Stimulated activated CD8-positive, alpha-beta memory T cell treated with anti-CD3 and anti-CD28 coated beads, Interleukin-12 subunit alpha, Interleukin-12 subunit beta, amount 100 ng/mL, for 24 hours (primary cell): ENCODE results near the gene YJEFN3.

Experiments used
- DNase-seq: peaks from one replicate; pipeline ENCODE4 v3.0.0-alpha.2; 2020; ENCODE audit errors: extremely low read depth

Gene YJEFN3

DNA sequence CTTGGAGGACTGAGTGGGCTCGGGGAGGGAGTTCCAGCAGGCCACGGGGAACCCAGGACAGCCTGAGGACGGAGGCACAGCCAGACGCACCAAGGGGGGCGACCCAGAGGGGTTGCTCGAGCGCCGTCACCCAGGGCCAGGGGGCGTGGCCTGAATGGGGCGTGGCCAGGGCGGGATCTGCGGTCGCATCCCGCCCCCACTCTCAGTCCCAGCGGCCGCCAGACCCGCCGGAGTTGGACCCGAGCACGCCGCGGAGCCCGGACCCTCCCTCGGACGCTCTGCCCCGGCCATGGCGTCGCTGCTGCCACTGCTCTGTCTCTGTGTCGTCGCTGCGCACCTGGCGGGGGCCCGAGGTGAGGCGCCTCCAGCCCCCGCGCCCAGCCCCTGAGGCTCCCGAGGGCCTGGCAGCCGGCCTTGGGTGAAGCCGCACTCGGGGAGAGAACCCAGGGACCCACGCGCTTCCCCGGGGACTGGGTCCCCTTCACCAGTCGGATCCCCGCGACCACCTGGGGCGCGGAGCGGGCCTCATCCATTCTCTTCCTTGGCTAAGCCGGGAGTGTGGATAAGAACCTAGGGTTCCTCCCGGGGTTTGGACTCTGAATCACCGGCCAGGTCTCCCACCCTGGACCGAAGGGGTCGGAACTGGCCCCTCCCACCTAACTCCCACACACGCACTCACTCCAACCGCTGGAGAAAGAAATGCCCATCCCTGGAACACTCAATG lies 9.5 kb downstream of the YJEFN3 start, which contains the start of gene CILP2:
Gene CILP2 (plus strand): TSS at position 205 of the 724 bp plus-strand sequence. CDS start 85 bp downstream, at position 290.
- DNase-seq: no peak

GRCh38 chr19:19538785-19539166 lies 10.1 kb downstream of the YJEFN3 start:
- no peak for DNase-seq

DNA sequence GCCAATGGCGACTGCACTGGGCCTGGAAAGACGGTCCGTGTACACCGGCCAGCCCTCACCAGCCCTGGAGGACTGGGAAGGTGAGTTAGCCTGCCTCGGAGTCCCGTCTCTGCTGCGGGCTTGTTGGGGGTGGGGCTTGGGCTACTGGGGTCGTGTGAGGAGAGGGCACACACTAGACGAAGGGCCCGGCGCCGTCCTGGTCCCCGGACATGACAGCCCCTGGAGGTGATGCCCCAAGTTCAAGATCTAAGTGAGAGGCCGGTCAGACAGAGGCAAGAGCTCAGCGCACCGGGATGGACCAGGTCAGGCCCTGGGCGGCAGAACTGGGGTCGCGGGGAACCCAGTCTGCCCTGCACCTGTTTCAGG lies 11.0 kb downstream of the YJEFN3 start:
- DNase-seq: no peak

DNA sequence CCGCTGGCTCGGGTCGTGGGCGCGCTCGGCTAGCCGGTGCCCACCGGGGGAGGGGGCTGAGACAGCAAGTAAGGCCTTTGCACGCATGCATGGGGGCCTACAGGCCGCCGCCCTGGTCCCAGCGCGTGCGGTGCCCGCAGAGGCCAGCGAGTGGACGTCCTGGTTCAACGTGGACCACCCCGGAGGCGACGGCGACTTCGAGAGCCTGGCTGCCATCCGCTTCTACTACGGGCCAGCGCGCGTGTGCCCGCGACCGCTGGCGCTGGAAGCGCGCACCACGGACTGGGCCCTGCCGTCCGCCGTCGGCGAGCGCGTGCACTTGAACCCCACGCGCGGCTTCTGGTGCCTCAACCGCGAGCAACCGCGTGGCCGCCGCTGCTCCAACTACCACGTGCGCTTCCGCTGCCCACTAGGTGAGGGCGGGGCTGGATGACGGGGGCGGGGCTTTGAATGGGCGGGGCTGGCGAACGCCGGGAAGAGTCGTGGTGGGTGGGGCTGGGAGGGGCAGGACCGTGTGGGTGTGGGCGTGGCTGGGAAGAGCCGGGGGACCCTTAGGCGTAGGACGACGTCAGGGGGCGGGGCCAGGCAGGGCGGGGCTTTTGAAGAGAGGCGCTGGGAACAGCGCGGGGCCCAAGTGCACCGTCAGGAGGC lies 11.5 kb downstream of the YJEFN3 start:
- DNase-seq: peak; percentile 49

- peak; percentile 51 for DNase-seq
These were observed 12.2 kb downstream of the YJEFN3 start for GRCh38 chr19:19540715-19541515.

DNA sequence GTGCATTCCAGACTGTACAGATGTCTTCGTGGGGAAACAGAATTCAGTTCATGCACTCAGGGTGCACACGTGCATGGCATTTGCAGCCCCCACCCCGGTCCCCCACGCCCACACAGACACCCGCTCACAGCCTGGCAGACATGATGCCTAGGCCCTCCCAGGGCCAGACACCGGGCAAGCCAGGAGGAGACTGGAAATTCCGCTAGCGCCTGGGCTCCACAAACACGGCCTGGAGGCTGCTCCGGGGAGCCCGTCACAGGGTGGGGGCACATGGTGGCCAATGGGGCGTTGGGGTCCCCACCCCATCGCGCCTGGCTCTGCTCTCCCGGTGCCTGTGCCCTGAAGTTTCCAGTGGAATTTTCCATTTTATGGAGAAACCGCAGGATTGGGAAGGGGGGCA lies 12.9 kb downstream of the YJEFN3 start:
- no peak for DNase-seq

DNA sequence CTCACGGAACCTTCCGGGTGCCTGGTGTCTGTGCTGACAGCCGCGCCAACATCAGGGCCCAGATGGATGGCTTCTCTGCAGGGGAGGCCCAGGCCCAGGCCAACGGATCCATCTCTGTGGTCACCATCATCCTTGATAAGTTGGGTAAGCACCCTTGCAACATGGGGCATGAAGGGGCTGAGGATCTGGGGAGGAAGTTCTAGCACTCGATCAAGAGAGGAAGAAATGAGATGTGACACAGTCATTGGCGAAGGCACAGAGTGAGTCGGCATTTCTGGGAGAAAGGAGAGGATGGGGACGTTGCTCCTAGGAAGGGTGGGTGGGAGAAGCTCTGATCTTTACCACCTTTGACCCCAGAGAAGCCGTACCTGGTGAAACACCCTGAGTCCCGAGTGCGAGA lies 13.8 kb downstream of the YJEFN3 start:
- no peak for DNase-seq

- no peak for DNase-seq
These were observed 14.4 kb downstream of the YJEFN3 start for GRCh38 chr19:19543101-19543500.

GRCh38 chr19:19543640-19544039 lies 14.9 kb downstream of the YJEFN3 start:
- DNase-seq: no peak

DNA sequence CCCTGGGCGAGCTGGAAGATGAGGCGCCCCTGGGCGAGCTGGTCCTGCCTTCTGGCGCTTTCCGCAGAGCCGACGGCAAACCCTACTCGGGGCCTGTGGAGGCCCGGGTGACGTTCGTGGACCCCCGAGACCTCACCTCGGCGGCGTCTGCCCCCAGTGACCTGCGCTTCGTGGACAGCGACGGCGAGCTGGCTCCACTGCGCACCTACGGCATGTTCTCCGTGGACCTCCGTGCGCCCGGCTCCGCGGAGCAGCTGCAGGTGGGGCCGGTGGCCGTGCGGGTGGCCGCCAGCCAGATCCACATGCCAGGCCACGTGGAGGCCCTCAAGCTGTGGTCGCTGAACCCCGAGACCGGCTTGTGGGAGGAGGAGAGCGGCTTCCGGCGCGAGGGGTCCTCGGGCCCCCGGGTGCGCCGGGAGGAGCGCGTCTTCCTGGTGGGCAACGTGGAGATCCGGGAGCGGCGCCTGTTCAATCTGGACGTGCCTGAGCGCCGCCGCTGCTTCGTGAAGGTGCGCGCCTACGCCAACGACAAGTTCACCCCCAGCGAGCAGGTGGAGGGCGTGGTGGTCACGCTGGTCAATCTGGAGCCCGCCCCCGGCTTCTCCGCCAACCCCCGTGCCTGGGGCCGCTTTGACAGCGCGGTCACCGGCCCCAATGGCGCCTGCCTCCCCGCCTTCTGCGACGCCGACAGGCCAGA lies 15.7 kb downstream of the YJEFN3 start:
- DNase-seq: no peak

DNA sequence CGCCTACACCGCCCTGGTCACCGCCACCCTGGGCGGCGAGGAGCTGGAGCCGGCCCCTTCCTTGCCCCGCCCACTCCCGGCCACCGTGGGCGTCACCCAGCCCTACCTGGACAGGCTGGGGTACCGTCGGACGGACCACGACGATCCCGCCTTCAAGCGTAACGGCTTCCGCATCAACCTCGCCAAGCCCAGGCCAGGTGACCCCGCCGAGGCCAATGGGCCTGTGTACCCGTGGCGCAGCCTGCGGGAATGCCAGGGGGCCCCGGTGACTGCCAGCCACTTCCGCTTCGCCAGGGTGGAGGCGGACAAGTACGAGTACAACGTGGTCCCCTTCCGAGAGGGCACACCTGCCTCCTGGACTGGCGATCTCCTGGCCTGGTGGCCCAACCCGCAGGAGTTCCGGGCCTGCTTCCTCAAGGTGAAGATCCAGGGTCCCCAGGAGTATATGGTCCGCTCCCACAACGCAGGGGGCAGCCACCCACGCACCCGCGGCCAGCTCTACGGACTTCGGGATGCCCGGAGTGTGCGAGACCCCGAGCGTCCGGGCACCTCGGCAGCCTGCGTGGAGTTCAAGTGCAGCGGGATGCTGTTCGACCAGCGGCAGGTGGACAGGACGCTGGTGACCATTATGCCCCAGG lies 16.4 kb downstream of the YJEFN3 start:
- no peak for DNase-seq

DNA sequence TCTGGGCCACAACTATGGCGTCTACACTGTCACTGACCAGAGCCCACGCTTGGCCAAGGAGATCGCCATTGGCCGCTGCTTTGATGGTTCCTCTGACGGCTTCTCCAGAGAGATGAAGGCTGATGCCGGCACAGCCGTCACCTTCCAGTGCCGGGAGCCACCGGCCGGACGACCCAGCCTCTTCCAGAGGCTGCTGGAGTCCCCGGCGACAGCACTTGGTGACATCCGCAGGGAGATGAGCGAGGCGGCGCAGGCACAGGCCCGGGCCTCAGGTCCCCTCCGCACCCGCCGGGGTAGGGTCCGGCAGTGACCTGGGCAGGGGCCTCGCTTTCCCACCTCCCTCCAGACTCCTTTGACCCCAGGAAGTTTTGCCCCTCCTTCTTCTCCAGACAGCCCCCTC lies 17.0 kb downstream of the YJEFN3 start:
- no peak for DNase-seq

DNA sequence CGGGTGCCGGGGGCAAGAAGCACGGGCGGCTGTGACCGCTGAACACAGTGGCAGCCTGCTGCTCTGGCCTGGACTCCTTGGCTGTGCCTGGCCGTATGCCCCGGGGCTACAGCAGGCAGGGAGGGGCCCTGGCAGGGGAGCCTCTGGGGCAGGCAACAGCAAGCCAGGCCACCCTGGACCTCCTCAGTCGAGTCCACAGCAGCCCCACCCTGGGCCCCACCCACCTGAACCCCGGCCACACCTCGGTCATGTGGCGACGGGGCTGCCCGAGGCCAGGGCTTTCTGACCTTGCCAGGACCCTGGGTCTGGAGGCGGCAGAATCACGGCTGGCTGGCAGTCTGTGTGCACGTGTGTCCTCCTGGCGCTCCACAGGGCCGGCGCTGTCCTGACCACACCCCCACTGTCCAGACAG lies 18.0 kb downstream of the YJEFN3 start:
- DNase-seq: no peak

DNA sequence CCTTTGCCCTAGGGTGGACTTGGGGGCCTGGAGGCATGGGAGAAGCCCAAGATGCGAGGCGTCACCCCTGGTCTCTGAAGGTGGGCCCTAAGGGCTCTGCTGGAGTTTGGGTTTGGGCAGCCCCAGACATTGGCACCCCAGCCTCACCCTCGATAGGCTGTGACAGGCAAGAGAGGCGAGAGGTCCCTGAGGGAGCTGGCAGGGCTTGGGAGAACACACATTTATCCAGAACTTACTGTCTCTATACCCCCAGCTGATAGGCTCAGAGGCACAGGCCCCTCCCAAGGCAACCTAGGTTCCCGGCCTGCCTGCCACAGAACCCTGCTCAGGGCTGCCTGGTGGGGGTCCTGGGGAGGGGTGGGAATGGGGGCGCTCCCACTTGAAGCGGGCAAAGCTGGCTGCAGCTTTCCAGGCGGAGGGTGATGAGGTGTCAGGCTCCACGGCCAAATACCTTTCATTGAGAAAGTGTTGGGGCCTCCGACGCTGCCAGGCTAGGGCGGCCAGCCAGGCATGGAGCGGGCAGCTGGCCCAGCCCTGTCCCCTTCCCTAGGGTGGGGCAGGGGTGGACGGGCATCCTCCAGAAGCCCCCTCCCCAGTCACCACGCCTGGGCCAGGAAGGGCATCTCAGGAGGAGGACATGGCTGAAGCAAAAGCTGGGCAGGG lies 19.1 kb downstream of the YJEFN3 start:
- no peak for DNase-seq

GRCh38 chr19:19548915-19549759 lies 20.4 kb downstream of the YJEFN3 start:
- DNase-seq: no peak

DNA sequence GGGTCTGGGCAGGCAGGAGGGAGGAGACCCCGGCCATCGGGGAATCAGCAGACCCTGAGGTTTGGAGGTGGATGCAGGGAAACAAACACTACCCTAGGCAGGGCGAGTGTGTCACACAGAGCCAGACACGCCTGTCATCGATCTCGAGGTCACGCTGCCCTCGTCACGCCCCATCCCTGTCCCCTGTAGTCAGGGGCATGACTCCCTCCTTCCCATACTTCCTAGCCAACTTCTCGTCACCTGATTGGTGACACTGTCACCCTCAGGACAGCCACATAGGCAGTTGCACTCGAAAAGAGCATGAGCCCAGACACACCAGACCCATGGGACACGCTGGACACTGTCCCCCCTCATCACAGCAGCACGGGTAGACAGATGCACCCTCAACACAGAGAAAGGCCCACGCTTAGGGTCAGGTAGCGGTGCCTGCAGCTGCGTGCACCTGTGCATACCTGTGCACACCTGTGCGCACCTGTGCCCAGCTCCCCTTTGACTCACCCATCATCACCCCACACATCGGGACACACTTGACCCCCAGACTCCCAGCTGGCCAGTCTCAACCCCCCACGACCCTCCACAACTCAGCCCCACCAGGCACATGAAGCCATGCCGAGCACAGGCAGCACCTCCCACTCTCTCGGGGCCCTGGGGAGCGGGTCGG lies 21.2 kb downstream of the YJEFN3 start:
- no peak for DNase-seq

- DNase-seq: no peak
These were observed 21.8 kb downstream of the YJEFN3 start for GRCh38 chr19:19550485-19550929.

DNA sequence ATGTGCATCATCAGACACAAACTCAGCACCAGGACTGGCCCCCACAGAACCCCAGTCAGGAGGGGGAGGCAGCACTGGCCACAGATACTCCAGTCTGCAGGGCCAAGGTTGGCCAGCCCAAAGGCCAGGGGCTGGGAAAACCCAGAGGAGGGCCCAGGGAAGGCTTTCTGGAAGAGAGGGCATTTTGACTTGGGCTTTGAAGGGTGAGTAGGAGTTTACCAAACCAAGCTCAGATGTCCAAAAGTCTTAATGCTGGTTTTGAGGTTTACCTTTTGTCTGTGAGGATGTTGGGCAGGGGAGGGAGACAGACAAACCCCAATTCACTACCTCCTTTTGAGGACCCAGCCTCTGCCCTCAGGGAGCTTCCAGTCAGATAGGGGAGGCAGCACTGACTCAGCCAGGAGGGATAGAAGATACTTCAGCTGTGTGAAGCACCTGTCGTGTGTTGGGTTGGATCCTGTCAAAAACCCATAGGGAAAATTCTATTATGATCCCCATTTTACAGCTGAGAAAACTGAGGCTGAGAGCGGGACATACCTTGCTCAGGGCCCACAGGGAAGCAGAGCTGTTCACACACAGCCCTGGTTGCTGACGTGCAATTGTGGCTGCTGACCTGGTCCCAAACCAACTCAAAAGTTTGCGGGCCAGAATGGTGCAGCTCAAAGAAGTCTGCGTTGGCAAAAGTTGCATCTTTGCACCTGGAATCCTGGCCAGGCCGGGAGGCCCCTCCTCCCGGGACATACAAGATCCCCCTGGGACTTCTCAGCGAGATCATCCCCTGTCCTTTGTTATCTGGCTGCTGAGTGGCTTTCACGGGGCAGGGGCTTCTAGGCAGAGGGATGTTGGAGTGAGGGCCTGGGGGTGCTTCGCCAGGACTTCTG lies 22.5 kb downstream of the YJEFN3 start:
- no peak for DNase-seq

DNA sequence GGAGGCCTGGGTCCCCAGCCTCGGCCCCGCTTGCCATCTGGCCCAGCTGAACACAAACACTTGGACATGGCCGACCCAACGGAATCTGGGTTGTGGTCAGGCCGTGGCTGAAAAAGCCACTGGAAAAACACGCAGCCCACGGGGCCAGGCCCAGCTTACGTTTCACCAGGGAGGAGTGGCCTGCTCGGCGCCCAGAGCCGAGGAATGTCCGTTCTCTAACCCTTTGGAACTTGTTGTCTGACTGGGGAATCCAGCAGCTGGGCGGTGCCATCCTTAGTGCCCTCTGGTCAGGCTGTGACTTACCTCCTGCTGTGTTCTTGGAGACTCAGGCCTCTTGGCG lies 23.1 kb downstream of the YJEFN3 start:
- DNase-seq: no peak
